Activated CD8-positive, alpha-beta T cell treated with anti-CD3 and anti-CD28 coated beads for 36 hours (primary cell): Measurements from ENCODE around the gene EVI2A. TPM values are rescaled to one million over a fixed set of nuclear protein-coding genes. Genes with fewer than 3 reads are reported as not detected.

Experiments used
- ATAC-seq: fragments of 200-7000 bp; cut with Tn5 transposase; one replicate; pipeline ENCODE4 v1.10.0; 2021; ENCODE audit warnings: mild to moderate bottlenecking, moderate library complexity
- CTCF ChIA-PET: fragments of 350-600 bp; sonication (Branson Sonifier 250); formaldehyde crosslinking; loops from one replicate; lab custom pipeline; 2021; ENCODE audit warnings: antibody characterized with exemption; lab: Charles Lee
- POLR2A ChIA-PET: fragments of 350-600 bp; sonication (Branson Sonifier 250); formaldehyde crosslinking; loops from one replicate; lab custom pipeline; 2021; ENCODE audit warnings: antibody characterized with exemption; lab: Charles Lee
- DNase-seq: peaks from one replicate; pipeline ENCODE4 v3.0.0-alpha.2; 2020
- H3K27ac Mint-ChIP-seq: one replicate; pipeline ENCODE4 v1.8.0; 2021; ENCODE audit warnings: mild to moderate bottlenecking, mixed read lengths
- H3K27me3 Mint-ChIP-seq: one replicate; pipeline ENCODE4 v1.8.0; 2021; ENCODE audit warnings: mixed read lengths
- H3K36me3 Mint-ChIP-seq: one replicate; pipeline ENCODE4 v1.8.0; 2021; ENCODE audit warnings: low read depth, mixed read lengths
- H3K4me1 Mint-ChIP-seq: one replicate; pipeline ENCODE4 v1.8.0; 2021; ENCODE audit warnings: low read depth, mixed read lengths
- H3K4me3 Mint-ChIP-seq: one replicate; pipeline ENCODE4 v1.8.0; 2021; ENCODE audit warnings: mild to moderate bottlenecking, moderate library complexity, mixed read lengths
- H3K9me3 Mint-ChIP-seq: one replicate; pipeline ENCODE4 v1.8.0; 2021; ENCODE audit warnings: mixed read lengths
- intact Hi-C: fragments of 100-400 bp; cut with micrococcal nuclease; formaldehyde crosslinking; loops from one replicate; pipeline ENCODE4 v1.10.0; 2022
- total RNA-seq, 2 experiments: library from RNA; stranded (reverse); gene quantifications; one replicate each; pipeline ENCODE4 v1.2.3, GENCODE V29; 2021
- TF ChIP-seq, protein P1 (sequence below): fragments of 200-600 bp; IDR thresholded peaks from one replicate; pipeline ENCODE4 v1.8.0; 2022; ENCODE audit warnings: antibody characterized with exemption, mild to moderate bottlenecking

Gene EVI2A
- total RNA-seq, 2 experiments from 2014 or later = 31.7 to 37.0 TPM

DNA sequence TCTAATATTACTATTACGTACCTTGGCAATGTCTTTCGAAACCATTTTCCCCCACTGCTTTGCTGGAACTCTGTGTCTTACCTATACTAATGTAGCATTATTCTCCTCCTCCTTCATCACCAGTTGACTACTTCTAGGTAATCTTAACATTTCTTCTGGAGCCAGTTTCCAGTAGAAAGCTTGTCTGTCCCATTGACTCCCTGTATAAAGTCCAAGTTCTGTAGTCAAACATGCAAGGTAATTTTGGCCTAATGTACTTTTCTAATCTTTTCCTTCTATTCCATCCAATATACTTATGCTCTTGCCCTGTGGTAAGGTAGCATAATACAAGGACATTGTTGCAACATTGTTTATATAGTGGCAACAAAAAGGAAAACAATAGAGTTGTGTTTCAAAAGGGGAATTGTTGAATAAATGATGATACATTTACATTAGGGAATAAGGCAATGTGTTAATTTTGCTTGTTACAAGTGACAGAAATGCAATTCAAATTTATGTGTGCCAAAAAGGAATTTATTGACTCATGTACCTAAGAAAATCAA is 52.3 kb downstream of the EVI2A start:
- CTCF ChIA-PET = interaction anchor here (1.4 kb wide), 1 partner anchor 104 kb away, joined by 3 read pairs; no protein-coding TSS in a partner anchor
- Mint-ChIP-seq H3K4me1 (no peaks in the 10 kb centered on the region), H3K9me3 (no peaks in the 10 kb centered on the region), H3K4me3 (no peak overlapping the region), H3K36me3 (peaks cover 8% of the 10 kb centered on the region), H3K27ac (no peak overlapping the region), H3K27me3 (no peaks in the 10 kb centered on the region)
- POLR2A ChIA-PET = interaction anchor here (0.6 kb wide), 1 partner anchor 226 kb away, joined by 3 read pairs; no protein-coding TSS in a partner anchor
- TF ChIP-seq, protein P1, sequence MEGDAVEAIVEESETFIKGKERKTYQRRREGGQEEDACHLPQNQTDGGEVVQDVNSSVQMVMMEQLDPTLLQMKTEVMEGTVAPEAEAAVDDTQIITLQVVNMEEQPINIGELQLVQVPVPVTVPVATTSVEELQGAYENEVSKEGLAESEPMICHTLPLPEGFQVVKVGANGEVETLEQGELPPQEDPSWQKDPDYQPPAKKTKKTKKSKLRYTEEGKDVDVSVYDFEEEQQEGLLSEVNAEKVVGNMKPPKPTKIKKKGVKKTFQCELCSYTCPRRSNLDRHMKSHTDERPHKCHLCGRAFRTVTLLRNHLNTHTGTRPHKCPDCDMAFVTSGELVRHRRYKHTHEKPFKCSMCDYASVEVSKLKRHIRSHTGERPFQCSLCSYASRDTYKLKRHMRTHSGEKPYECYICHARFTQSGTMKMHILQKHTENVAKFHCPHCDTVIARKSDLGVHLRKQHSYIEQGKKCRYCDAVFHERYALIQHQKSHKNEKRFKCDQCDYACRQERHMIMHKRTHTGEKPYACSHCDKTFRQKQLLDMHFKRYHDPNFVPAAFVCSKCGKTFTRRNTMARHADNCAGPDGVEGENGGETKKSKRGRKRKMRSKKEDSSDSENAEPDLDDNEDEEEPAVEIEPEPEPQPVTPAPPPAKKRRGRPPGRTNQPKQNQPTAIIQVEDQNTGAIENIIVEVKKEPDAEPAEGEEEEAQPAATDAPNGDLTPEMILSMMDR = no peak
- intact Hi-C loops = no loop called here
- no peak for ATAC-seq
- no peak for DNase-seq

Other genes with a start within 250 kb of the EVI2A start
- 10 to 100 TPM; 19.4 to 20.1 TPM for gene NF1, start 226.6 kb downstream of the EVI2A start, total RNA-seq
- under 1 TPM; 0.11 to 0.18 TPM for gene OMG, start 24.4 kb downstream of the EVI2A start, total RNA-seq
- gene EVI2B, start 7.6 kb downstream of the EVI2A start, total RNA-seq = 10 to 100 TPM; 15.0 to 16.4 TPM
- gene RAB11FIP4, start 70.1 kb upstream of the EVI2A start, total RNA-seq = 10 to 100 TPM; 38.2 to 39.1 TPM